ENCODE data around the gene RNU6-1. TPM values are rescaled to one million over a fixed set of nuclear protein-coding genes. Genes with fewer than 3 reads are reported as not detected.

The RNU6-1 gene
- polyA plus RNA-seq, 2 donors: not detected

DNA sequence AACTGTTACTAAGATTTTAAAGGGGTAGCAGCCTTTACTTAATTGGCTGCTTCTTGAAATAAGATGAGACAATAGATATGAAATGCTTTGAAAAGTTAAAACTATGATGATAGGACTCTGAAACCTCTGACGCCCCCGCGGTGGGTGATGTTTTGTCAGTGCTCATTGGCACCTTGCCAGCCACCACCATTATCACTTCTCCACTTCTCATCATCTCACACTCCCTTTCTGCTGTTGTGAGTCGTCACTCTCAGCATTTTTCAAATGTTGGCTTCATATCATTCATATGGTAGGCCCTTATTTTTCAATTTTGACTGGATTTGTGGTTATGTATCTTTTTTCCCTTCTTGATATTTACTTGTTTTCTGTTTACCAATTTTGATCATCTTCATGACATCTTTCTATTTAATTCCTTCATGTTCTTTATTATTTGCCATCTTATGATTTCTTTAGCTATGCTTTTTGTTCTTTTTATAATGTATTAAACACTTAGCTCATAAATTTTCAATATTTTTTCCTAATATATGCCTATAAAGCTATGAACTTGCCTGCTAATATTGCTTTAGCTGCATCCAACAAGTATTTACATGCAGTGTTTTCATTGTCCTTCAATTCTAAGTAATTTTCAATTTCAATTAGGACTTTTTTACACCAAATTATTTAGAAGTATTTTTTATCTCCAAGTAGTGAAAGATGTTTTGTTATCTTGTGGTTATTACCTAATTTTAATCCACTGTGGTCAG is 44.8 kb downstream of the RNU6-1 start:
- no peaks in the 10 kb centered on the region for H3K9me3 ChIP-seq (ENCODE audit: control insufficient read depth in 2 of 2, insufficient read depth in 1 of 2, low read depth in 1 of 2, low read length in 1 of 2)
- WGBS, 2 donors: 91 to 94% methylated on average over 4 of the region's 4 CpGs
- no peak overlapping the region for H3K27ac ChIP-seq (ENCODE audit: low read depth in 2 of 2, low read length in 1 of 2)
- no peaks in the 10 kb centered on the region for H3K36me3 ChIP-seq (ENCODE audit: control insufficient read depth in 2 of 2, insufficient read depth in 2 of 2, low read length in 1 of 2)
- no peaks in the 10 kb centered on the region for H3K4me1 ChIP-seq (ENCODE audit: control insufficient read depth in 2 of 2, insufficient read depth in 2 of 2, low read length in 1 of 2)
- H3K4me3 ChIP-seq (ENCODE audit: low read depth in 1 of 2, low read length in 2 of 2): no peak overlapping the region
- no peaks in the 10 kb centered on the region for H3K27me3 ChIP-seq (ENCODE audit: control insufficient read depth in 1 of 2, insufficient read depth in 2 of 2, low read length in 2 of 2)

DNA sequence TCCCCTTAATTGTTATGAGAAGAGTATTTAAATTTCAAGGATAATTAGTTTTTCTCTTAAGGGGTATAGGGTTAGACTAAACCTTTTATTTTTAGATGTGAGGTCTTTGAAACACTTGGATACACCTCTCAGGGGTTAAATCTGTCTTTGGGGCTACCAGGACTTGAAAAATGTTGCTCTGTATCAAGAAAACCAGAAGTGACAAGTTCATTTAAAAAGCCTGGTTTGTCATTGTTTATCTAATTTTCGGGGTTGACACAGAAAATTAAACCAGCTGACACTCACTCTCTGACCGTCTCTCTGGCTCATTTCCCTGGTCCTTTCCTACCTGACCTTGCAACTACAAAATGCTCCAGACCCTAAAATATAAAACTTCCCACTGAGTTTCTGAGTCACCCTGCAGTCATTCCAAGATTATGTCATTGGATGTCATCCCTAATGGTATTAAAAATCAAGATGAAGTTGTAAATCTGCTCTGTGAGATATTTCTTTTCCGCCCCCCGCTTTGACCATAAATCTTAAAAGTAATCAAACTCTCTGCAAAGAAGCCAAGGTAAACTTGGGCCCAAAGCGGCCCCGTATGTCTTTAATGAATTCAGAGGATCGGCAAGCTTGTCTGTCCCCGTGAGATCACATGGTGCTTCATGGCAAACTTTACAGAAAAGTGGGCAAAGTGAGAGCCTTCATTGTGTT is 47.4 kb downstream of the RNU6-1 start:
- H3K27me3 ChIP-seq (ENCODE audit: control insufficient read depth in 1 of 2, insufficient read depth in 2 of 2, low read length in 2 of 2): no peaks in the 10 kb centered on the region
- no peak overlapping the region for H3K27ac ChIP-seq (ENCODE audit: low read depth in 2 of 2, low read length in 1 of 2)
- no peaks in the 10 kb centered on the region for H3K36me3 ChIP-seq (ENCODE audit: control insufficient read depth in 2 of 2, insufficient read depth in 2 of 2, low read length in 1 of 2)
- H3K4me1 ChIP-seq (ENCODE audit: control insufficient read depth in 2 of 2, insufficient read depth in 2 of 2, low read length in 1 of 2): no peaks in the 10 kb centered on the region
- H3K9me3 ChIP-seq (ENCODE audit: control insufficient read depth in 2 of 2, insufficient read depth in 1 of 2, low read depth in 1 of 2, low read length in 1 of 2): no peaks in the 10 kb centered on the region
- no peak overlapping the region for H3K4me3 ChIP-seq (ENCODE audit: low read depth in 1 of 2, low read length in 2 of 2)
- WGBS, 2 donors: 72 to 82% methylated on average over 8 of the region's 8 CpGs

GRCh38 chr15:67790610-67791319 is 49.1 kb downstream of the RNU6-1 start:
- no peaks in the 10 kb centered on the region for H3K27me3 ChIP-seq (ENCODE audit: control insufficient read depth in 1 of 2, insufficient read depth in 2 of 2, low read length in 2 of 2)
- WGBS, 2 donors: 91 to 94% methylated on average over 3 of the region's 3 CpGs
- no peaks in the 10 kb centered on the region for H3K9me3 ChIP-seq (ENCODE audit: control insufficient read depth in 2 of 2, insufficient read depth in 1 of 2, low read depth in 1 of 2, low read length in 1 of 2)
- H3K4me1 ChIP-seq (ENCODE audit: control insufficient read depth in 2 of 2, insufficient read depth in 2 of 2, low read length in 1 of 2): no peaks in the 10 kb centered on the region
- H3K27ac ChIP-seq (ENCODE audit: low read depth in 2 of 2, low read length in 1 of 2): no peak overlapping the region
- H3K36me3 ChIP-seq (ENCODE audit: control insufficient read depth in 2 of 2, insufficient read depth in 2 of 2, low read length in 1 of 2): no peaks in the 10 kb centered on the region
- H3K4me3 ChIP-seq (ENCODE audit: low read depth in 1 of 2, low read length in 2 of 2): no peak overlapping the region

Other genes with a start within 250 kb of the RNU6-1 start
- gene SKOR1, start 14.5 kb downstream of the RNU6-1 start, polyA plus RNA-seq: under 1 TPM; 0.12 to 0.16 TPM
- gene PIAS1, start 214.3 kb upstream of the RNU6-1 start, polyA plus RNA-seq: 10 to 100 TPM; 10.6 to 13.9 TPM

Data from esophagus (tissue), 2 donors.